ENCODE results near the gene SCG3.

The SCG3 gene

DNA sequence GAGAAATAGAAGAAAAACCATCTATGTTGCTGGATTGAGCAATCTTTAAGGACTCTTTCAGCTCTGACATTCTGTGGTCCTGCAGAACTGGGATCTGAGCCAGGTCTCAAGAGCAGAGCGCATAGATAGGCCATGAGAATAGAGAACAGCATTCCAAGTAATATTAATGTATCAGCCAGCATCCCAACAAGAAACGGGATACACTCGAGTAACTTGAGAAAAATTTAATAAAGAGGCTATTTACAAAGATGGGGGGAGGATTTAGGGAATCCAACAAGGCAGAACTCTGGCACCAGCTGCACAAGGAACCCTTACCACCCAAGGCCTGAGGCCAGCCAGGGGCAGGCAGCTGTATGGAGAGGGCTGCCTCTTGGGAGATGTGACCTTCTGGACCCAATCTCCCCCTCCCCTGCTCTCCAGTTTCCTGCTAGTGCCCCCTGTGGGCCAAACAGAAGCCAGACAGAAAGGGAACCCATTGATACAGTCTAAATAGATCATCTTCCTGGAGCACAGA, 78.3 kb downstream of the SCG3 start:
- Histone ChIP-seq H4K20me1 (ENCODE audit: insufficient read depth, low read length) (no peaks in the 10 kb centered on the region), H3K4me2 (ENCODE audit: low read length) (no peak overlapping the region)

DNA sequence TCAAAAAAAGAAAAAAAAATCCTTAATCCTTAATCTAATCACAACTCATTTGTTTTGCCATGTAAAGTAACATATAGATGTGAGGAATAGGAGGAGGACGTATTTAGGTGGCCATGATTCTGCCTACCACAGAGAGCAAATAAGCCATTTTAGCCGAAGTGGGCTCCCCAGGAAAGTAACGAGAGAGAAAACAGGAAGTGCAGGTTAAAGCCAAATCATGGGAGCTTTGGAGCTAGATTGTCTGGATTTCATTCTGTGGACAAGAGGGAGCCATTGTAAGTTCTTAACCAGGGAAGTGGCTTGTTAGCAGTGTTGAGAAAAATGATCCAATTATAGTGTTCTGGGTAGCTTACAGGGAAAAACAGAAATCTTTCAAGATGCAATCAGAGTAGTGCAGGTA, 79.5 kb downstream of the SCG3 start:
- no peaks in the 10 kb centered on the region for H4K20me1 ChIP-seq (ENCODE audit: insufficient read depth, low read length)

More for the DNA sequence above, 78.3 kb downstream of the SCG3 start:
- no peaks in the 10 kb centered on the region for H3K36me3 ChIP-seq (ENCODE audit: insufficient read depth, low read length)
- H3K9me2 ChIP-seq (ENCODE audit: low read depth, low read length): no peaks in the 10 kb centered on the region
- no peaks in the 10 kb centered on the region for H3K27me3 ChIP-seq (ENCODE audit: insufficient read depth, low read length)
- H3F3A ChIP-seq (ENCODE audit: insufficient read depth, low read length): no peaks in the 10 kb centered on the region
- no peak overlapping the region for H3K27ac ChIP-seq (ENCODE audit: low read depth, low read length, poor library complexity, severe bottlenecking)
- no peak overlapping the region for H2AFZ ChIP-seq (ENCODE audit: low read length)
- H3K9me3 ChIP-seq (ENCODE audit: low read length): no peaks in the 10 kb centered on the region
- no peak overlapping the region for H3K4me3 ChIP-seq (ENCODE audit: low read depth, low read length, poor library complexity, severe bottlenecking)
- no peak overlapping the region for H3K9ac ChIP-seq (ENCODE audit: low read length)
- no peaks in the 10 kb centered on the region for H3K79me2 ChIP-seq (ENCODE audit: insufficient read depth, low read length)
- TF ChIP-seq, protein P1, sequence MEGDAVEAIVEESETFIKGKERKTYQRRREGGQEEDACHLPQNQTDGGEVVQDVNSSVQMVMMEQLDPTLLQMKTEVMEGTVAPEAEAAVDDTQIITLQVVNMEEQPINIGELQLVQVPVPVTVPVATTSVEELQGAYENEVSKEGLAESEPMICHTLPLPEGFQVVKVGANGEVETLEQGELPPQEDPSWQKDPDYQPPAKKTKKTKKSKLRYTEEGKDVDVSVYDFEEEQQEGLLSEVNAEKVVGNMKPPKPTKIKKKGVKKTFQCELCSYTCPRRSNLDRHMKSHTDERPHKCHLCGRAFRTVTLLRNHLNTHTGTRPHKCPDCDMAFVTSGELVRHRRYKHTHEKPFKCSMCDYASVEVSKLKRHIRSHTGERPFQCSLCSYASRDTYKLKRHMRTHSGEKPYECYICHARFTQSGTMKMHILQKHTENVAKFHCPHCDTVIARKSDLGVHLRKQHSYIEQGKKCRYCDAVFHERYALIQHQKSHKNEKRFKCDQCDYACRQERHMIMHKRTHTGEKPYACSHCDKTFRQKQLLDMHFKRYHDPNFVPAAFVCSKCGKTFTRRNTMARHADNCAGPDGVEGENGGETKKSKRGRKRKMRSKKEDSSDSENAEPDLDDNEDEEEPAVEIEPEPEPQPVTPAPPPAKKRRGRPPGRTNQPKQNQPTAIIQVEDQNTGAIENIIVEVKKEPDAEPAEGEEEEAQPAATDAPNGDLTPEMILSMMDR (IDR thresholded peaks at IDR 0.05; ENCODE audit: low read length): peak; percentile 60
- TF ChIP-seq EZH2 (IDR thresholded peaks at IDR 0.05; ENCODE audit: borderline replicate concordance, low read length): no peak
- H3K4me1 ChIP-seq (ENCODE audit: insufficient read depth, low read length, severe bottlenecking): no peaks in the 10 kb centered on the region

DNA sequence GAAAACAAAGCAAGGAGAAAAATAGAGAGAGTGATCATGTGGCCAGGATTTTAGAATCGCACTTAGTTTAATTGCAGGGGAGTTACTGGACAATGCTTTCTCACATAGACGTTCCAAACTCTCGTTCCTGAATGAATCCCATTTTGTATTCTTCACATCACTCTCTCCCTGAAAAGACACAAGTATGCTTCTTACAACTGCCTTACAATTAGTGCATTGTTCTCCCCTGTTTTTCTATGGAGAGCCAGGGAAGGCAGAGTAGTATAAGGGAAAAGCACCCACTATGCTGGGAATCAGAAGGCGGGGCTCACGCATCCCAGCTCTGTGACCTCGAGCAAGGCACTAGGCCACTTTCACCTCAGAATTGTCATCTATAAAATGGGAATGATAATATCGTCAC, 84.4 kb downstream of the SCG3 start:
- Histone ChIP-seq H3F3A (ENCODE audit: insufficient read depth, low read length) (no peaks in the 10 kb centered on the region), H3K9ac (ENCODE audit: low read length) (no peak overlapping the region), H2AFZ (ENCODE audit: low read length) (no peak overlapping the region), H3K4me1 (ENCODE audit: insufficient read depth, low read length, severe bottlenecking) (peaks cover 8% of the 10 kb centered on the region), H3K27me3 (ENCODE audit: insufficient read depth, low read length) (no peaks in the 10 kb centered on the region), H3K4me3 (ENCODE audit: low read depth, low read length, poor library complexity, severe bottlenecking) (no peak overlapping the region), H3K79me2 (ENCODE audit: insufficient read depth, low read length) (no peaks in the 10 kb centered on the region), H3K36me3 (ENCODE audit: insufficient read depth, low read length) (no peaks in the 10 kb centered on the region), H3K9me2 (ENCODE audit: low read depth, low read length) (no peaks in the 10 kb centered on the region), H3K4me2 (ENCODE audit: low read length) (no peak overlapping the region), H4K20me1 (ENCODE audit: insufficient read depth, low read length) (no peaks in the 10 kb centered on the region), H3K27ac (ENCODE audit: low read depth, low read length, poor library complexity, severe bottlenecking) (no peak overlapping the region), H3K9me3 (ENCODE audit: low read length) (no peaks in the 10 kb centered on the region)
- TF ChIP-seq, protein P1 (IDR thresholded peaks at IDR 0.05; ENCODE audit: low read length): no peak
- TF ChIP-seq EZH2 (IDR thresholded peaks at IDR 0.05; ENCODE audit: borderline replicate concordance, low read length): no peak

More for the DNA sequence above, 79.5 kb downstream of the SCG3 start:
- no peaks in the 10 kb centered on the region for H3K79me2 ChIP-seq (ENCODE audit: insufficient read depth, low read length)
- H3F3A ChIP-seq (ENCODE audit: insufficient read depth, low read length): no peaks in the 10 kb centered on the region
- H3K4me1 ChIP-seq (ENCODE audit: insufficient read depth, low read length, severe bottlenecking): no peaks in the 10 kb centered on the region
- H3K9ac ChIP-seq (ENCODE audit: low read length): no peak overlapping the region
- no peak overlapping the region for H3K27ac ChIP-seq (ENCODE audit: low read depth, low read length, poor library complexity, severe bottlenecking)
- TF ChIP-seq, protein P1 (IDR thresholded peaks at IDR 0.05; ENCODE audit: low read length): no peak
- TF ChIP-seq EZH2 (IDR thresholded peaks at IDR 0.05; ENCODE audit: borderline replicate concordance, low read length): no peak
- H3K36me3 ChIP-seq (ENCODE audit: insufficient read depth, low read length): no peaks in the 10 kb centered on the region
- no peak overlapping the region for H2AFZ ChIP-seq (ENCODE audit: low read length)
- H3K9me2 ChIP-seq (ENCODE audit: low read depth, low read length): no peaks in the 10 kb centered on the region
- no peak overlapping the region for H3K4me2 ChIP-seq (ENCODE audit: low read length)
- H3K27me3 ChIP-seq (ENCODE audit: insufficient read depth, low read length): no peaks in the 10 kb centered on the region
- H3K9me3 ChIP-seq (ENCODE audit: low read length): no peaks in the 10 kb centered on the region
- H3K4me3 ChIP-seq (ENCODE audit: low read depth, low read length, poor library complexity, severe bottlenecking): no peak overlapping the region
